Ovary (tissue), 3 donors: ENCODE data around the gene UBE2Q2.

Source experiments
- POLR2A ChIP-seq: fragments of 450-650 bp; IDR thresholded peaks from one replicate; pipeline ENCODE4 v1.6.1; 2017; ENCODE audit warnings: antibody characterized with exemption, mild to moderate bottlenecking, moderate library complexity
- TF ChIP-seq, protein P1 (sequence below), 3 donors: fragments of 450-650 bp in 2 of 3; fragments of 200-600 bp in 1 of 3; IDR thresholded peaks; one replicate each; pipeline versions ENCODE4 v1.5.1 to v1.8.0; 2016 to 2022; ENCODE audit warnings: antibody characterized with exemption in 3 of 3, mild to moderate bottlenecking in 1 of 3
- donor health status: DM: no; HTN: no; CAD: no.

DNA sequence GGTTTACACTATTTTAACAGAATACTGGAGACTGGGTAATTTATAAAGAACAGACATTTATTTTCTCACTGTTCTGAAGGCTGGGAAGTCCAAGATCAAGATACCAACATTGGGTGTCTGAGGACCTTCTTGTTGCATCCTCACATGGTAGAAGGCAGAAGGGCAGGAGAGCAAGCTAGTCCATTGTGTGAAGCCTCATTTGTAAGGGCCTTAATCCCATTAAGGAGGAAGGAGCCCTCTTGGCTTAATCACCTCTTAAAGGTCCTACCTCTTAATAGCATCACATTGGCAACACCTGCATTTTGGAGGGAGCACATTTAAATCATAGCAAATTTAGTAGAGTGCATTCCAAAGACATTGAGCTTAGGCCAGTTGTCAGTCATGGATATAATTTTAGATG is 26.2 kb downstream of the UBE2Q2 start:
- TF ChIP-seq, protein P1, sequence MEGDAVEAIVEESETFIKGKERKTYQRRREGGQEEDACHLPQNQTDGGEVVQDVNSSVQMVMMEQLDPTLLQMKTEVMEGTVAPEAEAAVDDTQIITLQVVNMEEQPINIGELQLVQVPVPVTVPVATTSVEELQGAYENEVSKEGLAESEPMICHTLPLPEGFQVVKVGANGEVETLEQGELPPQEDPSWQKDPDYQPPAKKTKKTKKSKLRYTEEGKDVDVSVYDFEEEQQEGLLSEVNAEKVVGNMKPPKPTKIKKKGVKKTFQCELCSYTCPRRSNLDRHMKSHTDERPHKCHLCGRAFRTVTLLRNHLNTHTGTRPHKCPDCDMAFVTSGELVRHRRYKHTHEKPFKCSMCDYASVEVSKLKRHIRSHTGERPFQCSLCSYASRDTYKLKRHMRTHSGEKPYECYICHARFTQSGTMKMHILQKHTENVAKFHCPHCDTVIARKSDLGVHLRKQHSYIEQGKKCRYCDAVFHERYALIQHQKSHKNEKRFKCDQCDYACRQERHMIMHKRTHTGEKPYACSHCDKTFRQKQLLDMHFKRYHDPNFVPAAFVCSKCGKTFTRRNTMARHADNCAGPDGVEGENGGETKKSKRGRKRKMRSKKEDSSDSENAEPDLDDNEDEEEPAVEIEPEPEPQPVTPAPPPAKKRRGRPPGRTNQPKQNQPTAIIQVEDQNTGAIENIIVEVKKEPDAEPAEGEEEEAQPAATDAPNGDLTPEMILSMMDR (IDR thresholded peaks at IDR 0.05) = no peak
- no peak for TF ChIP-seq POLR2A
